HG03175 (cell line): ENCODE measurements around the gene THAP9.
"Not testable (repeated sequence)": the region's sequence is repeated elsewhere in the genome, so short reads cannot be mapped to it uniquely, and the experiment has no call there.

Source experiments
- ATAC-seq: cut with Tn5 transposase; IDR thresholded peaks from one replicate; pipeline ENCODE4 v1.9.1; 2021; ENCODE audit warnings: mild to moderate bottlenecking, moderate library complexity; ENCODE audit not compliant: unreplicated experiment

THAP9 gene, protein sequence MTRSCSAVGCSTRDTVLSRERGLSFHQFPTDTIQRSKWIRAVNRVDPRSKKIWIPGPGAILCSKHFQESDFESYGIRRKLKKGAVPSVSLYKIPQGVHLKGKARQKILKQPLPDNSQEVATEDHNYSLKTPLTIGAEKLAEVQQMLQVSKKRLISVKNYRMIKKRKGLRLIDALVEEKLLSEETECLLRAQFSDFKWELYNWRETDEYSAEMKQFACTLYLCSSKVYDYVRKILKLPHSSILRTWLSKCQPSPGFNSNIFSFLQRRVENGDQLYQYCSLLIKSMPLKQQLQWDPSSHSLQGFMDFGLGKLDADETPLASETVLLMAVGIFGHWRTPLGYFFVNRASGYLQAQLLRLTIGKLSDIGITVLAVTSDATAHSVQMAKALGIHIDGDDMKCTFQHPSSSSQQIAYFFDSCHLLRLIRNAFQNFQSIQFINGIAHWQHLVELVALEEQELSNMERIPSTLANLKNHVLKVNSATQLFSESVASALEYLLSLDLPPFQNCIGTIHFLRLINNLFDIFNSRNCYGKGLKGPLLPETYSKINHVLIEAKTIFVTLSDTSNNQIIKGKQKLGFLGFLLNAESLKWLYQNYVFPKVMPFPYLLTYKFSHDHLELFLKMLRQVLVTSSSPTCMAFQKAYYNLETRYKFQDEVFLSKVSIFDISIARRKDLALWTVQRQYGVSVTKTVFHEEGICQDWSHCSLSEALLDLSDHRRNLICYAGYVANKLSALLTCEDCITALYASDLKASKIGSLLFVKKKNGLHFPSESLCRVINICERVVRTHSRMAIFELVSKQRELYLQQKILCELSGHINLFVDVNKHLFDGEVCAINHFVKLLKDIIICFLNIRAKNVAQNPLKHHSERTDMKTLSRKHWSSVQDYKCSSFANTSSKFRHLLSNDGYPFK

DNA sequence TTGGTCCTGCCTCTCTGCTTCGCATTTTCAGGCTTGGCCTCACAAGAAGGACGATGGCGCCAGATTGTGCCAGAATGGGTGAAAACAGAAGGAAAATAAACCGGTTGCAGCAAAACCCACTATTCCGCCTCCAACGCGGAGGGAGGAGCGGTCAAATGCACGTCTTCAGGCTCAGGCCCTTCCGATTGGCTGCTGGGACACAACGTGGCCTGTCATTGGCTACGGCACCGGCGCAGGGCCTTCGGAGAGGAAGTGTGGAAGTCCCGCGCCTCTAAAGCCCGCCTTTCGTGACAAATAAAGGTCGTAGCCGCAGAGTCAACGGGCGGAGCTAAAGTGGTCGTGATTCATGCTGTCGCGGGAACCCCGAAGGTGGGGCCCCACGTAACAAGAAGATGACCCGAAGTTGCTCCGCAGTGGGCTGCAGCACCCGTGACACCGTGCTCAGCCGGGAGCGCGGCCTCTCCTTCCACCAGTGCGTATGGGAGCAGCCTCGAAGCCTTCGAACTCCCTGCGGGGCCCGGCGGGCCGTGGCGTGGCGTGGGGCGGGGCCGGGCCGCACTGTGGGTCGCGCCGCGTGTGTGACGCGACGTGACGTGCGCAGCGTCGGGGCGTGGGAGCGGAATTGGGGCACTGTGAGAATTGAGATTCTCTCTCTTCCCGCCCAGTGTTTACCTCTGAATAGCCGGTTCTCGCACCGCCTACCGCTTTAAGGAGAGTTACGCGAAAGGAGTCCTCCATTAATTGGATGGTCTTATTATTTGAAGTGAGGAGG, at the start of gene THAP9:
TSS of gene THAP9 (plus strand) at position 325 of the 772 bp plus-strand sequence. CDS start at position 393, 68 bp downstream.
- peak; percentile 88 for ATAC-seq

DNA sequence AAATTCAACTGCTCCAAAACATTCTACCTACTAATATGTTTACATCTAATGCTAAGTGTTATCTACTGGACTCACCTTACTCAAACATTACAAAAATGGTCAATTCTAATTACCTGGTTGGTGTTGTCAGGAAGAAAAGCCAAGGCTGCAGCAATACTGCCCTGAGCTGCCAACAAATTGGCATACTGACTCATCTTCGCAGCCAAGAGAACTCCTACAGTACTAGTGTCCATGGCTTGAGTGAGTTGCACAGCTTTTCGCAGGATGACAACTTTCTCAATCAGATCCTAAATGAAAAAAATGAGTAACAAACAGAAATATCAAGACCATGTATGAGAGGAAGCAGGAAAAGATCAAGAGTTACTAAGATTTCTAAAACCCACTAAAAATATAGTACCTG, 49.2 kb upstream of the THAP9 start:
- no peak for ATAC-seq

DNA sequence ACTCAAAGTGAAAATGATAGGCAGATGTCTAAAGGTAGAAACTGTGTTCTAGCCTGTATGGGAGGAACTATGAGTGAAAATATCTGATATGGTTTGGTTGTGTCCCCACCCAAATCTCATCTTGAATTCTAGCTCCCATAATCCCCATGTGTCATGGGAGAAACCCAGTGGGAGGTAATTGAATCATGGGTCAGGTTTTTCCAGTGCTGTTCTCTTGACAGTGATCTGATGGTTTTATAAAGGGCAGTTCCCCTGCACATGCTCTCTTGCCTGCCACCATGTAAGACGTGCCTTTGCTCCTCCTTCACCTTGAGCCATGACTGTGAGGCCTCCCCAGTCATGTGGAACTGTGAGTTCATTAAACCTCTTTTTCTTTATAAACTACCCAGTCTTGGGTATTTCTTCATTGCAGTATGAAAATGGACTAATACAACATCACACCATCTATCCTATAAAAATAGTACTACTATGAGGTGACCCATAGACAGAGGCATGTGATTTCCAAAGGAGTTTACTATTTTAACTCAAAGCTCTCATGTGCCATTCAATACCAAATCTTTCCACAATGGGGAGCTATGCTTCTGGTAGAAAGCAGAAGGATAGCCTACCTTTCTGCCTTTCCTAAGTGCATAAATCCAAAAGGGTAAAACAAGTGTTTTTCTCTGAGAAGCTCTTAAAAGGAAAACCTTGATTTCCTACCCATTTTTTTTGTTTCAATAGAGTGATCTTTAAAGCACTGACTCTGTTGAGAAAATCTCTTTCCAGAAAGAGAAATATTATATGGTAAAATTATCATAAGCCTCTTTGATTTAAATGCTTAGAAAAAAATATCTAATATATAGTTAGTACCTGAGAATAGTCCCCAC, 48.4 kb upstream of the THAP9 start:
- no peak for ATAC-seq

DNA sequence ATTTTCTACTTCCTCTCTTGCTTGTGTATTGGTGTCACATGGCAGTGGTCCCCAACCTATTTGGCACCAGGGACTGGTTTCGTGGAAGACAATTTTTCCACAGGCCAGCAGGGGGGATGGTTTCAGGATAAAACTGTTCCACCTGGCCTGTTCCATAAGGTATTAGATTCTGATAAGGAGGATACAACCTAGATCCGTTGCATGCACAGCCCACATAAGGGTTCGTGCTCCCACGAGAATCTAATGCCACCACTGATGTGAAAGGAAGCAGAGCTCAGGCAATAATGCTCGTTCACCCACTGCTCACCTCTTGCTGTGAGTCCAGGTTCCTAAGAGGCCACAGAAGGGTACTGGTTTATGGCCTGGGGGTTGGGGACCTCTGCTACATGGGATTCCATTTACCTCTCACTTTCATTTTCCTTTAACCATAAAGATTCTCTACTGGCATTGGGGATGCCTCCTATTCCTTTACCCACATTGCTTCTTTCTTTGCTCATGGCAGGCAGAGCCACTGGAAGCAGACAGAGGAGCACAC, 47.7 kb upstream of the THAP9 start:
- ATAC-seq = no peak

DNA sequence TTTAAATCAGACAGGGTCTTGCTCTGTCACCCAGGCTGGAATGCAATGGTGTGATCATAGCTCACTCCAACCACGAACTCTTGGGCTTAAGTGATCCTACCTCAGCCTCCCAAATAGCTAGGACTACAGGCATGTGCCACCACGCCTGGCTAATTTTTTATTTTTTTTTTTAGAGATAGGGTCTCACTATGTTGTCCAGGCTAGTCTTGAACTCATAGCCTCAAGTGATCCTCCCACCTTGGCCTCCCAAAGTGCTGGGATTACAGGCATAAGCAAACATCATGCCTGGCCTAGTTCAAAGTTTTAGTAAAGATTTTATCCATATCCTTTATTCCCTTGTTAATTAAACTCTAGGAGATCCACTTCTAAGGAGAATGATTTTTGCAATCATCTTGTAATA, 40.0 kb upstream of the THAP9 start:
- not testable (repeated sequence) for ATAC-seq

DNA sequence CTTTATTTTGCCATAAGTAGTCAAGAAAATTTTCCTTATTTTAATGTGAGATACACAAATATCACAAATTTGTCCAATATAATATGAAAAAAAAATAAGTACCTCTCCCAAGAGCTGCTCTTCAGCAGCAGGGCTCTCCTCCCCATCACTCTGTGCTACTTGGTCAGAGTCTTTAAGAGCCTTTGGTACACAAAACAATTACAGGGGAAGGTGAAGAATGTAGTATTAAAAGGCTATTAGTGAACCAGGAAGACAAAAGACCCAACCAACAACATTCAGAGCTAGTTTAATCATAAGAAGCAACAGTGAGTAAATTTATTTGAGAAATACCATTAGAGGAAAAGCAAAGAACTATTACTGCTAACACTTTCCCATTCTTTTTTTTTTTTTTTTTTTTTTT, 39.0 kb upstream of the THAP9 start:
- ATAC-seq = no peak

DNA sequence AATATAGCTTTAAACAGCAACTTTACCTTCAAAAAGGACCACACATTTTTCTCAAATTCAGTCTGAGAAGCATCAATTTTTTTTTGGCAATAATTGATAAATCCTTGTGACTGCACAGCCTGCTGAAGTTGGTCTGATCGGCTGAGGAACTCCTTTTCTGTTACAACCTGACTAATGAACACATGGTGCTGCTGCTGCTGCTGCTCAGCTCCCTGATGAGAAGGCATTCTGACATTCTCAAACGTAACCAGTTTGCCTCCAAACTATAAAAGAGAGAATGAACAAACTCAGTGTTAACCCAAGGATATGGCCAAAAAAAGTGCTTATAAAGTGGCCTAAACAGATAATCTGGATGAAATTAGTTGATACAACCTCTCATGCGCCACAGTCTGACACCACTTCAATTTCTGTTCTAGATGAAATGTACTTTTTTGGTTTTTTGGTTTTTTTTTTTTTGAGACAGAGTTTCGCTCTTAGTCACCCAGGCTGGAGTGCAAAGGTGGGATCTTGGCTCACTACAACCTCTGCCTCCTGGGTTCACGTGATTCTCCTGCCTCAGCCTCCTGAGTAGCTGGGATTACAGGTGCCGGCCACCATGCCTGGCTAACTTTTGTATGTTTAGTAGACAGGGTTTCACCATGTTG, 36.1 kb upstream of the THAP9 start:
- no peak for ATAC-seq

DNA sequence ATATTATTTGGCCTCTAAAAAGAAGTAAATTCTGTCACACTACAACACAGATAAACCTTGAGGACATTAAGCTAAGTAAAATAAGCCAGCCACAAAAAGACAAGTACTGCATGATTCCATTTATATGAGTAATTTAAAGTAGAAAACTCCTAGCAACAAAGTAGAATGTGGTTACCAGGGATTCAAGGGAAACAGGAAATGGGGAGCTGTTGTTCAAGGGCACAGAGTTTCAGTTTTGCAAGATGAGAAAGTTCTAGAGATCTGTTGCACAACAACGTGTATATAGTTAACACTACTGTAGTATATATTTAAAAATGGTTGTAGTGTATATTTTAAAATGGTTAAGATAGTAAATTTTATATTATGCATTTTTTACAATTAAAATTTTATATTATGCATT, 34.9 kb upstream of the THAP9 start:
- ATAC-seq = no peak

DNA sequence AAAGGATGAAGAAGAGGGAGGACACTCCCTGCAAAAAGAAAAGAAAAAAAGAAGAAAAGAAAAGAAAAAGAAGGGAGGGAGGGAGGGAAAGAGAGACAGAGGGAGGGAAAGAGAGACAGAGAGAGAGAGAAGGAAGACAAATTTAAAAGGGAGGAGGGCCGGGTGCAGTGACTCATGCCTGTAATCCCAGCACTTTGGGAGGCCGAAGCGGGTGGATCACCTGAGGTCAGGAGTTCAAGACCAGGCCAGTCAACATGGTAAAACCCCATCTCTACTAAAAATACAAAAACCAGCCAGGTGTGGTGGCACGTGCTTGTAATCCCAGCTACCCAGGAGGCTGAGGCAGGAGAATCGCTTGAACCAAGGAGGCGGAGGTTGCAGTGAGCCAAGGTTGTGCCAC, 34.5 kb upstream of the THAP9 start:
- ATAC-seq = not testable (repeated sequence)

DNA sequence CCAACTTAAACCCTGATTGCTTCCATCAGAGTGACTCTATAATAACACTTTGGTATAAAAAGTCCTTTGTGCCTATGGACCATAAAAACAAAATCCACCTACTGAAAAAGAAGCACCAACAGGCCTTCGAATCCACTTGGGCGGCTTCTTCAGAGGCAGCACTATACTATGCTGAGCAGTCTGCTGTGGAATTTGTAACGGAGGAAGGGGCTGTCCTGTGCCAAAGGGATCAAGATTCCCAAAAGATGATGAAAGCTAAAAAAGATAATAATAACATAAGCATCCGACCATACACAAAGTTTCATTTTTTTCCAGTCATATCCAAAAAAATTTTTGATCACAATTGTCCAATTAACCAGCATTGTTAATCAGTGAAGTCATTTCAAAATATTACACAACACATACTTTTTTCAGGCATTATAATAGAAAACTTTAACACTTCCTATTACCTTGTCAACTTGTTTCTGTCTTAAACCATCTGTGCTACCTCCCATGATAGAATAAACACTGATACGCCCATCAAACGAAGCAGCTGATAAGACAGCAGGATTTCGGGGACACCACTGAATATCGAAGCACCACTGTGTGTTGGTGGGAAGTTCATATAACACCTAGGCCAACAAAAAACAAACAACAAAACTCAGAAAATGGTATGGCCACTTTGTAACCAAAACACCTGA, 33.7 kb upstream of the THAP9 start:
- no peak for ATAC-seq

DNA sequence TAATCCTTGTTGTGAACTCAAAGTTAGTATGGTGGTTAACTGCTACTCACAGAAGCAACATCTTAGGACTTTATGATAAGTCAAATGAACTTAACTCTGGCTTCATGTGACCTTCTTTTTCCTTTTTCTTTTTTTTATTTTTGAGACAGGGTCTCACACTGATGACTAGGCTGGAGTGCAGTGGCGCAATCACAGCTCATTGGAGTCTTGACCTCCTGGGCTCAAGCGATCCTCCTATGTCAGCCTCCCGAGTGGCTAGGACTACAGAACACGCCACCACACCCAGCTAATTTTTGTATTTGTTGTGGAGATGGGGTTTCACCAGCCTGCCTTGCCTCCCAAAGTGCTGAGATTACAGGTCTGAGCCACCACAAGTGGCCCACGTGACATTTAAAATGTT, 32.0 kb upstream of the THAP9 start:
- no peak for ATAC-seq

DNA sequence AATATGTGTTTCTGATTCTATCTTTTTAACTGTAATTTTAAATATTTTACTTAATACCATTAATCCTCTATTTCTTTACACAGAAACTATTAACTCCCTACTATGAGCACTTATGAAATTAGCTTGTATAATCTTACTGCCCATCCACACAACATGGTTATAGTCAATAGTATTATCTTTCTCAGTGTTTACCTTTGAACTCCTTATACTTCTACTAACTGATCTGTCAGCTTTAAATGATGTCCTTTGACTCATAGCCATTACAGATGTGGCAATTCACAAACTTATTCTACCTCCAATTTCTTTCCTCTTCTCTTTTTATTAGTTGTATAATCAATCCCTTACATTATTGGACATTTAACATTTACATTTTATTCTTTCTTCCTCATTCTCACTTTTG, 15.1 kb upstream of the THAP9 start:
- ATAC-seq = no peak

DNA sequence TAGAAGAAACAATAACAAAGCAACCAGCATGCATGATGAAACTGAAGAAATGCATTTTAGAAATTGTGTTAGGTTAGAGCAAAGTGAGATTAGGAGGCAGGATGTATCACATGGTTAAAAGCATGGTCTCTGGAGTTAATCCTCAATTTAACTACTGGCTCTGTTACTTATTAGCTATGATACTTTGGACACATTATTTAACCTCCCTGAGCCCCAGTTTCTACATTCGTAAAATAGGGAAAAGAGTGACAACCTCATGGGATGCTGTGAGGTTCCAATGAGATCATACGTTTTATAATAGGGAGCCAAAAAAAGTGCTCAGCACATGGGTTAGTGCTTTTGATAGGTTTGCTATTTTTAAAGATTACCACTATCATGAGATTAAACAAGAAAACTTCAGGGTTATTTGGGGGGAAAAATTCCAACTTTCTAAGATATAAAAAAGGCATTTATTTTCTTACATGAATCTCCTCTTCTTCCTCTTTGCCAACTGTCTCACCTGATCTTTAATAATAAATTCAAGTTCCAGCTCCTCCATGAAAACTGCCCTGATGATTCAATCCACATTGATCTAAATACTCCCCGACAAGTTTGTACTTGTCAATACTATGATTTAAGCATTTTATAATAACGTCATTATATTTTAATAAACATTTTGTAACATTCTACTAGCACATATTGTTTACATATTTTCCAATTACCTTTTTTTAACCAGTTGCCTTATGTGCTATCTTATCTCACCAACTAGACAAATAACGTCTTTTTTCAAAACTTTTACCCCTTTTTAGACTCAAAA, 14.2 kb upstream of the THAP9 start:
- no peak for ATAC-seq

DNA sequence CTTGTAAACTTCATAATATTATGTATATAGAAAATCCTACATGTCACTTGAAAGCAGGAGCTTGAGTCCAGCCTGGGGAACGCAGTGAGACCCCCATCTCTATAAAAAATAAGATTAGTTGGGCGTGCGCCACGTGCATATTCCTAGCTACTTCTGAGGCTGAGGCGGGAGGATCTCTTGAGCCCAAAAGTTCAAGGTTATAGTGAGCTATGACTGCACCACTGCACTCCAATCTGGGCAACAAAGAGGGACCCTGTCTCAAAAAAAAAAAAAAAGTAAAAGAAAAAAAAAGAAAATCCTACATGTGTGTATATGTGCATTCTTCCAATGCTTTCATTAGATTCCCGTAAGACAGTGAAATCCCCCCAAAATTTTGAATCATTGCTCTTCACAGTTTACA, 11.2 kb upstream of the THAP9 start:
- no peak for ATAC-seq

DNA sequence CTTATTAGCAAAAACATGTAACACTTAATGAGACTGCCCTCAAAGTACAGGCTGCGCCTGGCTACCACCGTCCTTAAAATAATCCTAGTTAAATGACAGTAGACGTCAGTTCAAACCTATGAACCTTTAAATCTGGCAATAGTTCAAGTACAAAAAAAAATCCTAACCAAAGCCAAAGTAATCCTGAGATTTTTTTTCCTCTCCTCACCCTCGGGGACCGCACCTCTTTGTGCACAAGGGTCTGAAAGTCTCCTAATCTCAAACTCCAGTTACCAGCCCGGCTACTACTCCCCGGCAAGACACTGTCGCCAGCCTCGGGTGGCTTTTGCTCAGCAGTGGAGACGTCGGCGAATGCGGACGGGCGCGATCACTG, 10.0 kb upstream of the THAP9 start:
- ATAC-seq = peak; percentile 4

DNA sequence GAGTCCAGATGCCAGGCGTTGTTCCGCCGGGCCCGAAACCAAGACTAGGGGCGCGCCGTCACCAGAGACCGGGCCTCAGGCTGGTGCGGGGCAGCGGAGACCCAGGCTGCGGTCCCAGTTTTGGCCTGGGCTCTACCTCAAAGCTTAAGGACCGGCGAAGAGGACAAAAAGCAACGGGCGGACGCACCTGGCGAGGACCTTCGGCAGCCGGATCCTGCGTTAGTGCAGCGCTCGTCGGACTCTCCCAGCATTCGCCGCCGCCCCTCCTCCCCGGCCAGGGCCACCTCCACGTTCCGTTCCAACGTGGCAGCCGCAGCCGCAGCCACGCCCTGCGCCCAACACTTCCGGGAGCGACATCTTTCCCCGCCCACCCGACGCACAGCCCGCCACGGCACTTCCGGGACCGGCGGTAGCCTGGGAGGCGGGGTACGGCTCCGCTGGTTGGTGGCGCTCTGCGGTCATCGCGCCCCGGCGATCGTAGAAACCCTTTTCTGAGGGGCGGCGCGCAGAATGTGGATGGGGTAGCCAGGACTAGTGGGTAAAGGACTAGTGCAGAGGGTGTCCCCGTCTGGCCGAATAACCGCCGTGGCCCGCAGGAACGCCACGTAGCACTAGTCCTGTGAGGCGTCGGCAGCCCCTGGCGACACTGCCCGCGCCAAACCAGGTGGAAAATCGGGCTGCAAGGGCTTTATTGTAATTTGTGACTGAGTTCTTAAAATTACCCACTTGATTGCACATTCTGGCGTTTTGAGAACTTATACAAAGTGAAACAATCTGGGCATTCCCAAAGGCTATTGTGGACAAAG, 9.4 kb upstream of the THAP9 start, which contains the start of gene SEC31A:
TSS of gene SEC31A (minus strand) at position 253 of the 806 bp plus-strand sequence. CDS start 9,217 bp downstream, outside the sequence.
- peak; percentile 93 for ATAC-seq
